ENCODE results near the gene NWD2.

NWD2 gene

GRCh38 chr4:37447886-37448285 lies 203.3 kb downstream of the NWD2 start:
- H3K4me3 ChIP-seq (ENCODE audit: low read depth, low read length), result no peak overlapping the region
- H3K9ac ChIP-seq (ENCODE audit: low read depth, low read length), result no peak overlapping the region
- no peaks in the 10 kb centered on the region for H3K4me1 ChIP-seq (ENCODE audit: control insufficient read depth, insufficient read depth, low read length)
- H3K36me3 ChIP-seq (ENCODE audit: control insufficient read depth, insufficient read depth, low read length), result no peaks in the 10 kb centered on the region
- no peaks in the 10 kb centered on the region for H3K9me3 ChIP-seq (ENCODE audit: control insufficient read depth, insufficient read depth, low read length)
- peaks cover 3% of the 10 kb centered on the region for H3K27me3 ChIP-seq (ENCODE audit: control insufficient read depth, insufficient read depth, low read length)

- Histone ChIP-seq H3K9ac (ENCODE audit: low read depth, low read length) (no peak overlapping the region), H3K4me3 (ENCODE audit: low read depth, low read length) (no peak overlapping the region), H3K9me3 (ENCODE audit: control insufficient read depth, insufficient read depth, low read length) (no peaks in the 10 kb centered on the region), H3K4me1 (ENCODE audit: control insufficient read depth, insufficient read depth, low read length) (peaks cover 3% of the 10 kb centered on the region), H3K27me3 (ENCODE audit: control insufficient read depth, insufficient read depth, low read length) (peaks cover 17% of the 10 kb centered on the region), H3K36me3 (ENCODE audit: control insufficient read depth, insufficient read depth, low read length) (no peaks in the 10 kb centered on the region)
These were observed 205.8 kb downstream of the NWD2 start for GRCh38 chr4:37450309-37450708.

- Histone ChIP-seq H3K27me3 (ENCODE audit: control insufficient read depth, insufficient read depth, low read length) (peaks cover 21% of the 10 kb centered on the region), H3K4me3 (ENCODE audit: low read depth, low read length) (no peak overlapping the region), H3K4me1 (ENCODE audit: control insufficient read depth, insufficient read depth, low read length) (peaks cover 3% of the 10 kb centered on the region)
These were observed 206.4 kb downstream of the NWD2 start for GRCh38 chr4:37450911-37451310.

GRCh38 chr4:37451656-37452055 lies 207.1 kb downstream of the NWD2 start:
- H3K36me3 ChIP-seq (ENCODE audit: control insufficient read depth, insufficient read depth, low read length), result no peaks in the 10 kb centered on the region
- H3K4me1 ChIP-seq (ENCODE audit: control insufficient read depth, insufficient read depth, low read length), result peaks cover 3% of the 10 kb centered on the region
- H3K9me3 ChIP-seq (ENCODE audit: control insufficient read depth, insufficient read depth, low read length), result no peaks in the 10 kb centered on the region
- no peak overlapping the region for H3K9ac ChIP-seq (ENCODE audit: low read depth, low read length)
- H3K27me3 ChIP-seq (ENCODE audit: control insufficient read depth, insufficient read depth, low read length), result peaks cover 21% of the 10 kb centered on the region
- H3K4me3 ChIP-seq (ENCODE audit: low read depth, low read length), result no peak overlapping the region

More at GRCh38 chr4:37450911-37451310, 206.4 kb downstream of the NWD2 start:
- H3K9ac ChIP-seq (ENCODE audit: low read depth, low read length), result no peak overlapping the region
- no peaks in the 10 kb centered on the region for H3K36me3 ChIP-seq (ENCODE audit: control insufficient read depth, insufficient read depth, low read length)
- no peaks in the 10 kb centered on the region for H3K9me3 ChIP-seq (ENCODE audit: control insufficient read depth, insufficient read depth, low read length)

- Histone ChIP-seq H3K9ac (ENCODE audit: low read depth, low read length) (no peak overlapping the region), H3K36me3 (ENCODE audit: control insufficient read depth, insufficient read depth, low read length) (no peaks in the 10 kb centered on the region), H3K9me3 (ENCODE audit: control insufficient read depth, insufficient read depth, low read length) (no peaks in the 10 kb centered on the region), H3K27me3 (ENCODE audit: control insufficient read depth, insufficient read depth, low read length) (peaks cover 21% of the 10 kb centered on the region), H3K4me1 (ENCODE audit: control insufficient read depth, insufficient read depth, low read length) (peaks cover 3% of the 10 kb centered on the region), H3K4me3 (ENCODE audit: low read depth, low read length) (peak overlapping the region; percentile 68)
These were observed 208.4 kb downstream of the NWD2 start for GRCh38 chr4:37452952-37453280.

- H3K4me3 ChIP-seq (ENCODE audit: low read depth, low read length), result peak overlapping the region; percentile 68
- H3K9me3 ChIP-seq (ENCODE audit: control insufficient read depth, insufficient read depth, low read length), result no peaks in the 10 kb centered on the region
- no peaks in the 10 kb centered on the region for H3K36me3 ChIP-seq (ENCODE audit: control insufficient read depth, insufficient read depth, low read length)
- peaks cover 3% of the 10 kb centered on the region for H3K4me1 ChIP-seq (ENCODE audit: control insufficient read depth, insufficient read depth, low read length)
- H3K27me3 ChIP-seq (ENCODE audit: control insufficient read depth, insufficient read depth, low read length), result peaks cover 21% of the 10 kb centered on the region
- H3K9ac ChIP-seq (ENCODE audit: low read depth, low read length), result no peak overlapping the region
These were observed 208.9 kb downstream of the NWD2 start for GRCh38 chr4:37453281-37453998.

- H3K4me1 ChIP-seq (ENCODE audit: control insufficient read depth, insufficient read depth, low read length), result peaks cover 3% of the 10 kb centered on the region
- no peaks in the 10 kb centered on the region for H3K9me3 ChIP-seq (ENCODE audit: control insufficient read depth, insufficient read depth, low read length)
- H3K27me3 ChIP-seq (ENCODE audit: control insufficient read depth, insufficient read depth, low read length), result peaks cover 21% of the 10 kb centered on the region
- no peak overlapping the region for H3K9ac ChIP-seq (ENCODE audit: low read depth, low read length)
- peak overlapping the region; percentile 50 for H3K4me3 ChIP-seq (ENCODE audit: low read depth, low read length)
- no peaks in the 10 kb centered on the region for H3K36me3 ChIP-seq (ENCODE audit: control insufficient read depth, insufficient read depth, low read length)
These were observed 209.7 kb downstream of the NWD2 start for GRCh38 chr4:37453999-37454800.

- Histone ChIP-seq H3K4me1 (ENCODE audit: control insufficient read depth, insufficient read depth, low read length) (peaks cover 3% of the 10 kb centered on the region), H3K9ac (ENCODE audit: low read depth, low read length) (no peak overlapping the region), H3K27me3 (ENCODE audit: control insufficient read depth, insufficient read depth, low read length) (peaks cover 21% of the 10 kb centered on the region), H3K9me3 (ENCODE audit: control insufficient read depth, insufficient read depth, low read length) (no peaks in the 10 kb centered on the region), H3K4me3 (ENCODE audit: low read depth, low read length) (no peak overlapping the region), H3K36me3 (ENCODE audit: control insufficient read depth, insufficient read depth, low read length) (no peaks in the 10 kb centered on the region)
These were observed 211.0 kb downstream of the NWD2 start for GRCh38 chr4:37455301-37456131.

- Histone ChIP-seq H3K4me3 (ENCODE audit: low read depth, low read length) (no peak overlapping the region), H3K36me3 (ENCODE audit: control insufficient read depth, insufficient read depth, low read length) (no peaks in the 10 kb centered on the region), H3K4me1 (ENCODE audit: control insufficient read depth, insufficient read depth, low read length) (peaks cover 2% of the 10 kb centered on the region), H3K9me3 (ENCODE audit: control insufficient read depth, insufficient read depth, low read length) (no peaks in the 10 kb centered on the region), H3K27me3 (ENCODE audit: control insufficient read depth, insufficient read depth, low read length) (no peaks in the 10 kb centered on the region), H3K9ac (ENCODE audit: low read depth, low read length) (no peak overlapping the region)
These were observed 217.3 kb downstream of the NWD2 start for GRCh38 chr4:37461801-37462200.

- Histone ChIP-seq H3K9me3 (ENCODE audit: control insufficient read depth, insufficient read depth, low read length) (no peaks in the 10 kb centered on the region), H3K27me3 (ENCODE audit: control insufficient read depth, insufficient read depth, low read length) (no peaks in the 10 kb centered on the region), H3K36me3 (ENCODE audit: control insufficient read depth, insufficient read depth, low read length) (no peaks in the 10 kb centered on the region)
These were observed 218.7 kb downstream of the NWD2 start for GRCh38 chr4:37463033-37463856.

More at GRCh38 chr4:37463033-37463856, 218.7 kb downstream of the NWD2 start:
- no peak overlapping the region for H3K4me3 ChIP-seq (ENCODE audit: low read depth, low read length)
- no peak overlapping the region for H3K9ac ChIP-seq (ENCODE audit: low read depth, low read length)
- H3K4me1 ChIP-seq (ENCODE audit: control insufficient read depth, insufficient read depth, low read length), result peaks cover 2% of the 10 kb centered on the region

Measured in iPS-15b (cell line).